ENCODE measurements around the gene SGSM2. TPM values are rescaled to one million over a fixed set of nuclear protein-coding genes. Genes with fewer than 3 reads are reported as not detected.

SGSM2 gene
- total and polyA plus RNA-seq, 8 donors: 31.2 to 224 (median 56.0) TPM

Small RNA genes within 50 kb of the gene (small RNA-seq; reads per million reads assigned to genes)
- 0 reads per million in 4 donors for gene AC006435.3
- 0 reads per million in 4 donors for gene AC006435.4
- gene SNORD91A: 764 to 2,015 (median 1,571) reads per million in 4 donors
- gene SNORD91B: 123 to 316 (median 244) reads per million in 4 donors

Other genes starting within 250 kb of the SGSM2 start
- gene SMG6, start 33.7 kb upstream of the SGSM2 start, total RNA-seq: 100 to 1,000 TPM in 1 of 5 donors, 10 to 100 TPM in 4; 22.6 to 102 (median 34.2) TPM
- gene SMG6, start 33.7 kb upstream of the SGSM2 start, polyA plus RNA-seq: 10 to 100 TPM; 17.0 to 22.3 (median 17.1) TPM
- gene SRR, start 33.6 kb upstream of the SGSM2 start, total RNA-seq: 10 to 100 TPM in 4 of 5 donors, 1 to 10 TPM in 1; 1.2 to 44.0 (median 15.4) TPM
- 1 to 10 TPM; 4.3 to 7.8 (median 6.4) TPM for gene SRR, start 33.6 kb upstream of the SGSM2 start, polyA plus RNA-seq
- gene TSR1, start 1.0 kb upstream of the SGSM2 start, total RNA-seq: 10 to 100 TPM; 17.1 to 67.0 (median 33.8) TPM
- gene TSR1, start 1.0 kb upstream of the SGSM2 start, polyA plus RNA-seq: 10 to 100 TPM; 12.2 to 13.8 (median 12.4) TPM
- 10 to 100 TPM in 3 of 5 donors, 1 to 10 TPM in 2; 3.5 to 55.8 (median 18.2) TPM for gene MNT, start 63.6 kb downstream of the SGSM2 start, total RNA-seq
- 1 to 10 TPM; 5.2 to 7.9 (median 7.3) TPM for gene MNT, start 63.6 kb downstream of the SGSM2 start, polyA plus RNA-seq
- gene METTL16, start 174.4 kb downstream of the SGSM2 start, total RNA-seq: 100 to 1,000 TPM in 1 of 5 donors, 10 to 100 TPM in 4; 12.3 to 108 (median 23.5) TPM
- gene METTL16, start 174.4 kb downstream of the SGSM2 start, polyA plus RNA-seq: 10 to 100 TPM; 11.3 to 19.5 (median 13.4) TPM

Data from stomach (tissue), 8 donors.